ENCODE measurements around the gene SNX13. TPM values are rescaled to one million over a fixed set of nuclear protein-coding genes. Genes with fewer than 3 reads are reported as not detected.

The SNX13 gene
- total RNA-seq, 2 donors from 2014 or later: 32.2 to 34.2 TPM

- DNase-seq (ENCODE audit: low spot score) (peak; percentile 62), ATAC-seq (peak; percentile 71 to 77)
- Mint-ChIP-seq H3K36me3 (no peaks in the 10 kb centered on the region), H3K27ac (peak overlapping the region; percentile 95 to 96), H3K4me3 (peak overlapping the region; percentile 99), H3K9me3 (no peaks in the 10 kb centered on the region), H3K4me1 (ENCODE audit: low read depth in 2 of 2) (peaks cover 27 to 41% of the 10 kb centered on the region in 2 donors), H3K27me3 (no peaks in the 10 kb centered on the region)
These were observed 540 bp downstream of the SNX13 start for GRCh38 chr7:17939606-17940301.

- no peak for DNase-seq (ENCODE audit: low spot score)
- peak overlapping the region; percentile 99 for H3K4me3 Mint-ChIP-seq
- H3K36me3 Mint-ChIP-seq: no peaks in the 10 kb centered on the region
- H3K9me3 Mint-ChIP-seq: no peaks in the 10 kb centered on the region
- H3K27me3 Mint-ChIP-seq: no peaks in the 10 kb centered on the region
- H3K27ac Mint-ChIP-seq: peak overlapping the region; percentile 95 to 96
- no peak for ATAC-seq
- peaks cover 33 to 47% of the 10 kb centered on the region in 2 donors for H3K4me1 Mint-ChIP-seq (ENCODE audit: low read depth in 2 of 2)
These were observed 1.1 kb downstream of the SNX13 start for GRCh38 chr7:17939211-17939605.

GRCh38 chr7:17937506-17938120, 2.7 kb downstream of the SNX13 start:
- Mint-ChIP-seq H3K27me3 (no peaks in the 10 kb centered on the region), H3K4me3 (peak overlapping the region; percentile 61), H3K9me3 (no peaks in the 10 kb centered on the region), H3K36me3 (no peaks in the 10 kb centered on the region), H3K27ac (no peak overlapping the region), H3K4me1 (ENCODE audit: low read depth in 2 of 2) (peaks cover 44 to 55% of the 10 kb centered on the region in 2 donors)
- DNase-seq (ENCODE audit: low spot score) (no peak), ATAC-seq (peak in 1 of 2 donors; percentile 35)

GRCh38 chr7:17936321-17936720, 4.0 kb downstream of the SNX13 start:
- H3K36me3 Mint-ChIP-seq: no peaks in the 10 kb centered on the region
- no peaks in the 10 kb centered on the region for H3K27me3 Mint-ChIP-seq
- no peak overlapping the region for H3K4me3 Mint-ChIP-seq
- no peaks in the 10 kb centered on the region for H3K9me3 Mint-ChIP-seq
- ATAC-seq (no peak), DNase-seq (ENCODE audit: low spot score) (no peak)
- no peak overlapping the region for H3K27ac Mint-ChIP-seq
- peaks cover 43 to 54% of the 10 kb centered on the region in 2 donors for H3K4me1 Mint-ChIP-seq (ENCODE audit: low read depth in 2 of 2)

- Mint-ChIP-seq H3K4me3 (no peak overlapping the region), H3K36me3 (no peaks in the 10 kb centered on the region), H3K27me3 (no peaks in the 10 kb centered on the region), H3K9me3 (no peaks in the 10 kb centered on the region), H3K27ac (no peak overlapping the region), H3K4me1 (ENCODE audit: low read depth in 2 of 2) (peaks cover 44 to 52% of the 10 kb centered on the region in 2 donors)
- DNase-seq (ENCODE audit: low spot score): no peak
- no peak for ATAC-seq
These were observed 5.6 kb downstream of the SNX13 start for GRCh38 chr7:17934612-17935240.

GRCh38 chr7:17934094-17934493, 6.2 kb downstream of the SNX13 start:
- Mint-ChIP-seq H3K4me1 (ENCODE audit: low read depth in 2 of 2) (peaks cover 39 to 52% of the 10 kb centered on the region in 2 donors), H3K27me3 (no peaks in the 10 kb centered on the region), H3K9me3 (no peaks in the 10 kb centered on the region), H3K36me3 (no peaks in the 10 kb centered on the region), H3K27ac (no peak overlapping the region), H3K4me3 (no peak overlapping the region)
- ATAC-seq (no peak), DNase-seq (ENCODE audit: low spot score) (no peak)

- Mint-ChIP-seq H3K27me3 (no peaks in the 10 kb centered on the region), H3K36me3 (no peaks in the 10 kb centered on the region), H3K4me1 (ENCODE audit: low read depth in 2 of 2) (peaks cover 41 to 46% of the 10 kb centered on the region in 2 donors), H3K27ac (no peak overlapping the region), H3K9me3 (no peaks in the 10 kb centered on the region), H3K4me3 (no peak overlapping the region)
- ATAC-seq (no peak), DNase-seq (ENCODE audit: low spot score) (no peak)
These were observed 7.5 kb downstream of the SNX13 start for GRCh38 chr7:17932770-17933169.

GRCh38 chr7:17931069-17931468, 9.2 kb downstream of the SNX13 start:
- no peaks in the 10 kb centered on the region for H3K27me3 Mint-ChIP-seq
- H3K4me1 Mint-ChIP-seq (ENCODE audit: low read depth in 2 of 2): peaks cover 38 to 41% of the 10 kb centered on the region in 2 donors
- no peaks in the 10 kb centered on the region for H3K36me3 Mint-ChIP-seq
- ATAC-seq: no peak
- no peak overlapping the region for H3K4me3 Mint-ChIP-seq
- no peak overlapping the region for H3K27ac Mint-ChIP-seq
- no peak for DNase-seq (ENCODE audit: low spot score)
- no peaks in the 10 kb centered on the region for H3K9me3 Mint-ChIP-seq

- H3K27ac Mint-ChIP-seq: no peak overlapping the region
- H3K9me3 Mint-ChIP-seq: no peaks in the 10 kb centered on the region
- H3K27me3 Mint-ChIP-seq: no peaks in the 10 kb centered on the region
- no peak overlapping the region for H3K4me3 Mint-ChIP-seq
- ATAC-seq: no peak
- no peaks in the 10 kb centered on the region for H3K36me3 Mint-ChIP-seq
- DNase-seq (ENCODE audit: low spot score): no peak
- peaks cover 42 to 44% of the 10 kb centered on the region in 2 donors for H3K4me1 Mint-ChIP-seq (ENCODE audit: low read depth in 2 of 2)
These were observed 9.7 kb downstream of the SNX13 start for GRCh38 chr7:17930546-17930945.

- H3K36me3 Mint-ChIP-seq: no peaks in the 10 kb centered on the region
- no peak for ATAC-seq
- no peak overlapping the region for H3K4me3 Mint-ChIP-seq
- H3K27me3 Mint-ChIP-seq: no peaks in the 10 kb centered on the region
- H3K27ac Mint-ChIP-seq: no peak overlapping the region
- H3K9me3 Mint-ChIP-seq: no peaks in the 10 kb centered on the region
- peaks cover 40 to 45% of the 10 kb centered on the region in 2 donors for H3K4me1 Mint-ChIP-seq (ENCODE audit: low read depth in 2 of 2)
- no peak for DNase-seq (ENCODE audit: low spot score)
These were observed 10.5 kb downstream of the SNX13 start for GRCh38 chr7:17929647-17930395.

GRCh38 chr7:17928055-17928454, 12.2 kb downstream of the SNX13 start:
- H3K36me3 Mint-ChIP-seq: no peaks in the 10 kb centered on the region
- peaks cover 29 to 30% of the 10 kb centered on the region in 2 donors for H3K4me1 Mint-ChIP-seq (ENCODE audit: low read depth in 2 of 2)

GRCh38 chr7:17921857-17922416, 18.4 kb downstream of the SNX13 start:
- H3K27me3 Mint-ChIP-seq: no peaks in the 10 kb centered on the region
- H3K9me3 Mint-ChIP-seq: no peaks in the 10 kb centered on the region
- peaks cover 32% of the 10 kb centered on the region in 2 donors for H3K4me1 Mint-ChIP-seq (ENCODE audit: low read depth in 2 of 2)
- H3K4me3 Mint-ChIP-seq: no peak overlapping the region
- H3K36me3 Mint-ChIP-seq: no peaks in the 10 kb centered on the region
- no peak for ATAC-seq
- no peak overlapping the region for H3K27ac Mint-ChIP-seq
- no peak for DNase-seq (ENCODE audit: low spot score)

More at GRCh38 chr7:17928055-17928454, 12.2 kb downstream of the SNX13 start:
- ATAC-seq (no peak), DNase-seq (ENCODE audit: low spot score) (no peak)
- H3K4me3 Mint-ChIP-seq: no peak overlapping the region
- no peaks in the 10 kb centered on the region for H3K27me3 Mint-ChIP-seq
- no peak overlapping the region for H3K27ac Mint-ChIP-seq
- H3K9me3 Mint-ChIP-seq: no peaks in the 10 kb centered on the region

- H3K36me3 Mint-ChIP-seq: no peaks in the 10 kb centered on the region
- H3K9me3 Mint-ChIP-seq: no peaks in the 10 kb centered on the region
- no peak overlapping the region for H3K27ac Mint-ChIP-seq
- ATAC-seq (no peak), DNase-seq (ENCODE audit: low spot score) (no peak)
- peaks cover 31 to 39% of the 10 kb centered on the region in 2 donors for H3K4me1 Mint-ChIP-seq (ENCODE audit: low read depth in 2 of 2)
- no peak overlapping the region for H3K4me3 Mint-ChIP-seq
- no peaks in the 10 kb centered on the region for H3K27me3 Mint-ChIP-seq
These were observed 22.5 kb downstream of the SNX13 start for GRCh38 chr7:17917842-17918241.

Data from natural killer cell treated with Interleukin-12 subunit alpha and Interleukin-12 subunit beta and Interleukin-15 and Interleukin-18, amount 100 ng/mL, for 72 hours (primary cell).